Kidney (tissue), 14 donors: ENCODE measurements around the gene MROH2A. TPM values are rescaled to one million over a fixed set of nuclear protein-coding genes. Genes with fewer than 3 reads are reported as not detected.

Experiments
- DNase-seq, 5 donors: peaks; one replicate each; pipeline ENCODE4 v3.0.0-alpha.2; 2013 to 2020
- FAIRE-seq: peaks from 2 replicates; lab custom pipeline; 2012; peaks lifted over from hg19 to GRCh38; lab: Jason Lieb, UNC
- H3K27ac ChIP-seq, 2 donors: one replicate each; pipeline ENCODE4 v1.7.0; 2013; ENCODE audit warnings: low read depth in 2 of 2, low read length in 2 of 2, inconsistent platforms in 1 of 2
- H3K27me3 ChIP-seq: one replicate; pipeline ENCODE4 v1.7.1; 2013; ENCODE audit warnings: low read length, inconsistent platforms; ENCODE audit not compliant: control insufficient read depth, insufficient read depth
- H3K36me3 ChIP-seq, 3 donors: one replicate each; pipeline versions ENCODE4 v1.7.0 to v1.7.1; 2013; ENCODE audit warnings: low read length in 3 of 3, control low read depth in 1 of 3, inconsistent platforms in 1 of 3; ENCODE audit not compliant: insufficient read depth in 3 of 3, control insufficient read depth in 2 of 3
- H3K4me1 ChIP-seq, 3 donors: one replicate each; pipeline versions ENCODE4 v1.7.0 to v1.7.1; 2013; ENCODE audit warnings: low read length in 3 of 3, inconsistent platforms in 1 of 3, low read depth in 1 of 3; ENCODE audit not compliant: control insufficient read depth in 2 of 3, insufficient read depth in 2 of 3
- H3K4me3 ChIP-seq, 3 donors: one replicate each; pipeline versions ENCODE4 v1.7.0 to v1.8.1; 2013; ENCODE audit warnings: low read length in 3 of 3, control low read depth in 1 of 3, inconsistent platforms in 1 of 3
- H3K9ac ChIP-seq, 3 donors: one replicate each; pipeline versions ENCODE4 v1.7.0 to v1.7.1; 2013; ENCODE audit warnings: low read length in 3 of 3, control low read depth in 1 of 3, inconsistent platforms in 1 of 3
- H3K9me3 ChIP-seq, 3 donors: one replicate each; pipeline versions ENCODE4 v1.7.0 to v1.7.1; 2013; ENCODE audit warnings: low read length in 3 of 3, control low read depth in 1 of 3, inconsistent platforms in 1 of 3; ENCODE audit not compliant: control insufficient read depth in 2 of 3, insufficient read depth in 1 of 3
- intact Hi-C: fragments of 100-400 bp; cut with DNase I; formaldehyde crosslinking; loops from one replicate; pipeline ENCODE4 v1.11.1; 2022
- polyA plus RNA-seq: library from polyadenylated mRNA; stranded (reverse); fragments of 350-450 nt; fragmentation: Illumina TruSeq; extraction: RNeasy Lipid Tissue Mini Kit (QIAGEN cat#74804); gene quantifications from one replicate; pipeline ENCODE4 v1.2.3, GENCODE V29; 2014; ENCODE audit warnings: low read depth, low replicate concordance; ENCODE audit not compliant: insufficient read depth
- total RNA-seq: library from RNA; stranded (reverse); fragmentation: NEBNext Ultra II Directional; extraction: Animal tissue kit (Norgen Biotek cat#: 25700); gene quantifications from one replicate; pipeline ENCODE4 v1.2.1, GENCODE V29; 2021
- TF ChIP-seq, protein P1 (sequence below): IDR thresholded peaks from 3 replicates; pipeline ENCODE4 v1.5.1; 2012; ENCODE audit warnings: mild to moderate bottlenecking, moderate library complexity, borderline replicate concordance; ENCODE audit not compliant: insufficient read depth; ENCODE audit errors: extremely low read depth
- donor health status: control.
- donor health status: control.
- donor health status: control.
- donor health status: control.
- donor health status: control.
- donor health status: DM: yes; HTN: yes; CAD: no.
- donor health status: Normal renal cell carcinoma (clear cell type).

The MROH2A gene
- total and polyA plus RNA-seq, 2 donors from 2014 or later: 1.8 TPM; not detected in 1

DNA sequence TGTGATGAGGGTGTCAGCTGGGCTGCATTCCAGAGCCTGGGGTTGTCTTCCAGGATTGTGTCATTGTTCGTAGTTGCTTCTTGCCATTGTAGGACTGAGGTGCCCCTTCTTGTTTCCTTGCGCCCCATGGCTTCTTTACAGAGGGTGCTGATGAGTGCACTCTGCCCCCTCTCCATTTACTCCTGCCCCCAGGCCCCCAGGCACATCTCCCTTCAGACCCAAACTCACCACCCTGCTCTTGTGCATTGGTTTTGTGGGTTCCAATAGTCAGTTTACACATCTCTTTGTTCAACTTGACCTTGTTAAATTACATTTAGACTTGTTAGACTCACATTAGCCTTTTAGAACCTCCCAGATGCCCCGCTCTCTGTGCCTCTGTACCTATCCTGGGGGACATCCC lies 43.1 kb downstream of the MROH2A start:
- TF ChIP-seq, protein P1, sequence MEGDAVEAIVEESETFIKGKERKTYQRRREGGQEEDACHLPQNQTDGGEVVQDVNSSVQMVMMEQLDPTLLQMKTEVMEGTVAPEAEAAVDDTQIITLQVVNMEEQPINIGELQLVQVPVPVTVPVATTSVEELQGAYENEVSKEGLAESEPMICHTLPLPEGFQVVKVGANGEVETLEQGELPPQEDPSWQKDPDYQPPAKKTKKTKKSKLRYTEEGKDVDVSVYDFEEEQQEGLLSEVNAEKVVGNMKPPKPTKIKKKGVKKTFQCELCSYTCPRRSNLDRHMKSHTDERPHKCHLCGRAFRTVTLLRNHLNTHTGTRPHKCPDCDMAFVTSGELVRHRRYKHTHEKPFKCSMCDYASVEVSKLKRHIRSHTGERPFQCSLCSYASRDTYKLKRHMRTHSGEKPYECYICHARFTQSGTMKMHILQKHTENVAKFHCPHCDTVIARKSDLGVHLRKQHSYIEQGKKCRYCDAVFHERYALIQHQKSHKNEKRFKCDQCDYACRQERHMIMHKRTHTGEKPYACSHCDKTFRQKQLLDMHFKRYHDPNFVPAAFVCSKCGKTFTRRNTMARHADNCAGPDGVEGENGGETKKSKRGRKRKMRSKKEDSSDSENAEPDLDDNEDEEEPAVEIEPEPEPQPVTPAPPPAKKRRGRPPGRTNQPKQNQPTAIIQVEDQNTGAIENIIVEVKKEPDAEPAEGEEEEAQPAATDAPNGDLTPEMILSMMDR: no peak
- peak in 1 of 5 donors; percentile 11 for DNase-seq

GRCh38 chr2:233821709-233822100 lies 43.6 kb downstream of the MROH2A start:
- DNase-seq (no peak), FAIRE-seq (no peak)

More for the DNA sequence above, 43.1 kb downstream of the MROH2A start:
- Histone ChIP-seq H3K9ac (no peak overlapping the region), H3K27ac (no peak overlapping the region), H3K36me3 (no peaks in the 10 kb centered on the region), H3K9me3 (no peaks in the 10 kb centered on the region), H3K27me3 (no peaks in the 10 kb centered on the region), H3K4me3 (no peak overlapping the region), H3K4me1 (no peaks in the 10 kb centered on the region)
- intact Hi-C loops: no loop called here
- FAIRE-seq: no peak

GRCh38 chr2:233822101-233822771 lies 44.1 kb downstream of the MROH2A start:
- no peaks in the 10 kb centered on the region for H3K4me1 ChIP-seq
- H3K27ac ChIP-seq: no peak overlapping the region
- H3K9ac ChIP-seq: no peak overlapping the region
- FAIRE-seq (no peak), DNase-seq (peak in 1 of 5 donors; percentile 68)
- no peak overlapping the region for H3K4me3 ChIP-seq
- TF ChIP-seq, protein P1: no peak
- H3K36me3 ChIP-seq: no peaks in the 10 kb centered on the region
- no peaks in the 10 kb centered on the region for H3K9me3 ChIP-seq
- intact Hi-C loops: no loop called here
- H3K27me3 ChIP-seq: no peaks in the 10 kb centered on the region

More at GRCh38 chr2:233821709-233822100, 43.6 kb downstream of the MROH2A start:
- Histone ChIP-seq H3K9me3 (no peaks in the 10 kb centered on the region), H3K4me1 (no peaks in the 10 kb centered on the region), H3K27ac (no peak overlapping the region), H3K36me3 (no peaks in the 10 kb centered on the region), H3K9ac (no peak overlapping the region), H3K4me3 (no peak overlapping the region), H3K27me3 (no peaks in the 10 kb centered on the region)
- intact Hi-C loops: no loop called here
- TF ChIP-seq, protein P1: no peak
